AG04450 (cell line): ENCODE data around the gene CXXC5. TPM values are rescaled to one million over a fixed set of nuclear protein-coding genes. Genes with fewer than 3 reads are reported as not detected.
A peak's percentile ranks its signal among the peaks of the same experiment; 100 is the strongest.
"Not testable (repeated sequence)": the region's sequence is repeated elsewhere in the genome, so short reads cannot be mapped to it uniquely, and the experiment has no call there.

Source experiments
- CTCF ChIA-PET: fragments of 300-600, 350-600 bp; formaldehyde crosslinking; extraction: SDS; loops from one replicate; lab custom pipeline; 2022; ENCODE audit warnings: antibody characterized with exemption, inconsistent platforms; lab: Charles Lee
- POLR2A ChIA-PET: fragments of 350-600 bp; formaldehyde crosslinking; extraction: SDS; loops from one replicate; lab custom pipeline; 2021; ENCODE audit warnings: antibody characterized with exemption, inconsistent platforms; lab: Yijun Ruan, JAX
- DNase-seq: peaks from one replicate; pipeline ENCODE4 v3.0.0-alpha.2; 2011; ENCODE audit warnings: low read depth, low spot score
- H3K27ac ChIP-seq: one replicate; pipeline ENCODE4 v1.5.1; 2012; ENCODE audit warnings: low read depth, low read length, control low read depth
- H3K27me3 ChIP-seq: one replicate; pipeline ENCODE4 v1.6.0; 2012; ENCODE audit warnings: low read length; ENCODE audit not compliant: control insufficient read depth, insufficient read depth
- H3K4me3 ChIP-seq: 2 replicates; pipeline ENCODE4 v1.5.1; 2011; ENCODE audit warnings: mild to moderate bottlenecking, low read depth, low read length, control low read depth
- H3K9me3 ChIP-seq: 2 replicates; pipeline ENCODE4 v1.5.1; 2012; ENCODE audit warnings: low read length; ENCODE audit not compliant: control insufficient read depth, insufficient read depth
- polyA plus RNA-seq: library from polyadenylated mRNA; depleted of rRNA; stranded (reverse); fragments of >200 nt; gene quantifications from 2 replicates; pipeline ENCODE4 v1.2.3, GENCODE V29; 2011
- TF ChIP-seq, protein P1 (sequence below): IDR thresholded peaks from 2 replicates; pipeline ENCODE4 v1.5.1; 2011; ENCODE audit warnings: low read depth, low read length, control low read depth, inconsistent platforms

CXXC5 gene
- polyA plus RNA-seq, 1 experiment, result 21.5 TPM

DNA sequence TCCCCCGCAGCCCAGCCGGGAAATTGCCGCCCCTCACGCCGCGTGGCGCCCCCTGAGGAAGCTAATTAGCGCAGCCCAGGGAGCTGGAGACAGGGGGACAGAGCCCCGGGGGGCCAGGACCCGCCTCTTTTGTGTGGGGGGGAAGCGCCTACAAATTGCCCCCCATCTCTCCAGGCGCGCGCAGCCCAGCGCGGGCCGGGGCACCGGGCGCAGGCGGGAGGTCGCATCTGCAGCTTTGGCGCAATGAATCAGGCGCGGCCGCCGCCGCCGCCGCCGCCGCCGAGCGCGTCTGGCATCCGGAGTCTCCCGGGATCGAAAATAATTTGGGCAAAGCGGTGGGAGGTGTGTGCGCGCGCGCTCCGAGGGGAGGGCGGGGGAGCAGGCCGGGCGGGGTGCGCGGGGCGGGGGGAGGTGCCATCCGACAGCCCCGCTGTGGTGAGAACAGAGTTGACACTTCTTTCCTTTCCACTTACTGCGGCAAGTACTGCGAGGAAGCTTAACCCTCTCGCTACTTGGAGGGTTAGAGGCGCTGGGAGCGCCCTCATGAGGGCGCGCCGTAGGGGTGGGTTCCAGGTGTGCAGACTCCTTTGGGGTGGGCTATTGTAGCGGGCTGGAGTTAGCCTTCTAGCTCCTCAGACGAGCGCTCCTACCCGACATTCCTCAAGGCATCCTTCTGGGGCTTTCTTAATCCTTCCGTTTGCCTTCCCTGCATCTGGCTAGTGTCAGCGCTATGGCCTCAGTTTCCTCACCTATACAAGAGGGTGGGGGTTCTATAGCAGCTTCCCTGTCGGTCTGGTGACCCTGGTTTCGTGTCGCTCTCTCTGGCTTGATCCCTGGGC lies 63.1 kb downstream of the CXXC5 start:
- DNase-seq, result no peak
- Histone ChIP-seq H3K27me3 (peaks cover 6% of the 10 kb centered on the region), H3K27ac (no peak overlapping the region), H3K9me3 (peaks cover 8% of the 10 kb centered on the region; the same call in 1 of the 2 replicates), H3K4me3 (peak overlapping the region; percentile 57)
- TF ChIP-seq, protein P1, sequence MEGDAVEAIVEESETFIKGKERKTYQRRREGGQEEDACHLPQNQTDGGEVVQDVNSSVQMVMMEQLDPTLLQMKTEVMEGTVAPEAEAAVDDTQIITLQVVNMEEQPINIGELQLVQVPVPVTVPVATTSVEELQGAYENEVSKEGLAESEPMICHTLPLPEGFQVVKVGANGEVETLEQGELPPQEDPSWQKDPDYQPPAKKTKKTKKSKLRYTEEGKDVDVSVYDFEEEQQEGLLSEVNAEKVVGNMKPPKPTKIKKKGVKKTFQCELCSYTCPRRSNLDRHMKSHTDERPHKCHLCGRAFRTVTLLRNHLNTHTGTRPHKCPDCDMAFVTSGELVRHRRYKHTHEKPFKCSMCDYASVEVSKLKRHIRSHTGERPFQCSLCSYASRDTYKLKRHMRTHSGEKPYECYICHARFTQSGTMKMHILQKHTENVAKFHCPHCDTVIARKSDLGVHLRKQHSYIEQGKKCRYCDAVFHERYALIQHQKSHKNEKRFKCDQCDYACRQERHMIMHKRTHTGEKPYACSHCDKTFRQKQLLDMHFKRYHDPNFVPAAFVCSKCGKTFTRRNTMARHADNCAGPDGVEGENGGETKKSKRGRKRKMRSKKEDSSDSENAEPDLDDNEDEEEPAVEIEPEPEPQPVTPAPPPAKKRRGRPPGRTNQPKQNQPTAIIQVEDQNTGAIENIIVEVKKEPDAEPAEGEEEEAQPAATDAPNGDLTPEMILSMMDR, result peak; percentile 18
- ChIA-PET POLR2A (interaction anchor here (0.6 to 1.4 kb wide), 6 partner anchors 11 to 51 kb away, joined by 3 to 21 read pairs (median 3); no protein-coding TSS in a partner anchor), CTCF (interaction anchor here (0.6 to 1.8 kb wide), 12 partner anchors 19 to 257 kb away, joined by 3 to 8 read pairs (median 4); partner anchors contain the start of gene CXXC5)

DNA sequence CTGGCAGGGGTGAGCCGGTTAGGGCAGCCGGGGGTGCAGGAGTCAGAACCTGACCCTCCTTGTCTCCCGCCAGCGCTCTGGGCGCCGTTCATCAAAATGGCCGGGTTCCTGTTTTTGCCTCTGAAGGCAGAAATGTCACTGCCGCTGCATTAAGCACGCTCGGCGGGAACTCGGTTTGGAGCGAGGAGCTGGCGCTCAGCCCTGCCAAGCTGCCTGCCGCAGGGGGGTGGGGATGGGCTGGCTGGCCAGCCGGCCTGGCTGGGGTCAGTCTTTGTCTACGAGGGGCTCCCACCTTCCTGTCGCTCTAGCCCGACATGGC lies 63.7 kb downstream of the CXXC5 start:
- ChIA-PET CTCF (interaction anchor here (1.0 to 1.8 kb wide), 3 partner anchors 19 to 78 kb away, joined by 3 to 8 read pairs (median 7); no protein-coding TSS in a partner anchor), POLR2A (interaction anchor here (1.3 to 1.4 kb wide), 2 partner anchors 15 to 51 kb away, joined by 3 to 21 read pairs; no protein-coding TSS in a partner anchor)
- H3K27ac ChIP-seq, result no peak overlapping the region
- no peak for DNase-seq
- H3K4me3 ChIP-seq, result no peak overlapping the region; the same call in 1 of the 2 replicates
- H3K27me3 ChIP-seq, result peaks cover 6% of the 10 kb centered on the region
- H3K9me3 ChIP-seq, result peaks cover 8% of the 10 kb centered on the region; the same call in 1 of the 2 replicates
- TF ChIP-seq, protein P1, result no peak

DNA sequence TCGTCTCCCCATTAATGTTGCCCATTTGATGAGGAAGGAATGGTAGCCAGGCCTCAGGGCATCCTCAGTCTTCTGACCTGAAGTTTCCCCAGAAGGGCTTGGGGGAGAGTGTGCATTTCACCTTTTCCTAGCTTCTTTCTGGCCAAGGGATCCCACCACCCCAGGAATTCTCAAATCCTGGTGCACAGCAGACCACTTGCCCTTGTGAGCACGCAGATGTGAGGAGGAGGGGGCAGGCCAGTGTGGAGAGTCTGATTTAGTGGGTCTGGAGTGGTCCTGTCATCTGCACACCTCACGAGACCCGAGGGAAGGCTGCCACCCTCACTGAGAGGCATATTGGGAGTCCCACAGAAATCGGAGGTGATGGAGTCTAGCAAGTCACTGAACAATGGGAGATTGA lies 64.3 kb downstream of the CXXC5 start:
- peaks cover 8% of the 10 kb centered on the region; the same call in 1 of the 2 replicates for H3K9me3 ChIP-seq
- H3K4me3 ChIP-seq, result no peak overlapping the region
- H3K27me3 ChIP-seq, result peaks cover 6% of the 10 kb centered on the region
- DNase-seq, result no peak
- POLR2A ChIA-PET, result no interaction called here
- no peak overlapping the region for H3K27ac ChIP-seq
- TF ChIP-seq, protein P1, result no peak
- CTCF ChIA-PET, result interaction anchor here (1.0 kb wide), 1 partner anchor 18 kb away, joined by 3 read pairs; no protein-coding TSS in a partner anchor

DNA sequence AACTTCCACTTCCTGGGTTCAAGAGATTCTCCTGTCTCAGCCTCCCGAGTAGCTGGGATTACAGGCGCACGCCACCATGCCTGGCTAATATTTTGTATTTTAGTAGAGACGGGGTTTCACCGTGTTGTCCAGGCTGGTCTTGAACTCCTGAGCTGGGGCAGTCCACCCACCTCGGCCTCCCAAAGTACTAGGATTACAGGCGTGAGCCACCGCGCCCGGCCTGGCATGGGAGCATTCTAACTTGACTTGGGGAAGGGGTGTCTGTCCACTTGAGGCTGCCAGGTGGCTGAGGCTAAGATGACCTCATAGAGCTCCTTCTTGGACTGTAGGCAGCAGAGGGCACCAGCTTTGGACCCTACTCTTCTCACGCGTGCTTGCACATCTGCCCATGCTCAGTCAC lies 65.7 kb downstream of the CXXC5 start:
- CTCF ChIA-PET, H3K9me3 ChIP-seq, H3K27ac ChIP-seq, H3K27me3 ChIP-seq, H3K4me3 ChIP-seq, POLR2A ChIA-PET, DNase-seq: not testable (repeated sequence)

DNA sequence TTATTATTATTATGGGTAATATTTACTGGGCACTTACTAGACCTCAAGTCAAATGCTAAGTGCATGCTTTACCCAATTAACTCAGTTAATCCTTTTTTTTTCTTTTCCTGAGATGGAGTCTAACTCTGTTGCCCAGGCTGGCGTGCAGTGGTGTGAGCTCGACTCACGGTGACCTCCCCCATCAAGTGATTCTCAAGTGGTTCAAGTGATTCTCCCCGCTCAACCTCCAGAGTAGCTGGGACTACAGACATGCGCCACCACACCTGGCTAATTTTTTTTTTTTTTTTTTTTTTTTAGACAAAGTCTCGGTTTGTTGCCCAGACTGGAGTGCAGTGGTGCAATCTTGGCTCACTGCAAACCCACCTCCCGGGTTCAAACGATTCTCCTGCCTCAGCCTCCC lies 69.1 kb downstream of the CXXC5 start:
- POLR2A ChIA-PET, result no interaction called here
- DNase-seq, result no peak

DNA sequence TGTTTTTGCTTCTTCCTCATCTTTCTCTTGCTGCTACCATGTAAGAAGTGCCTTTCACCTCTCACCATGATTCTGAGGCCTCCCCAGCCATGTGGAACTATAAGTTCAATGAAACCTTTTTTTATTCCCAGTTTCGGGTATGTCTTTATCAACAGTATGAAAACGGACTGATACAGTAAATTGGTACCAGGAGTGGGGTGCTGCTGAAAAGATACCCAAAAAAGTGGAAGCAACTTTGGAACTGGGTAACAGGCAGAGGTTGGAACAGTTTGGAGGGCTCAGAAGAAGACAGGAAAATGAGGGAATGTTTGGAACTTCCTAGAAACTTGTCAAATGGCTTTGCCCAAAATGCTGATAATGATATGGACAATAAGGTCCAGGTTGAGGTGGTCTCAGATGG lies 70.3 kb downstream of the CXXC5 start:
- CTCF ChIA-PET, POLR2A ChIA-PET: not testable (repeated sequence)

More for the DNA sequence above, 69.1 kb downstream of the CXXC5 start:
- Histone ChIP-seq H3K4me3 (no peak overlapping the region), H3K27ac (no peak overlapping the region), H3K27me3 (no peaks in the 10 kb centered on the region), H3K9me3 (peaks cover 3% of the 10 kb centered on the region)
- TF ChIP-seq, protein P1, result no peak
- CTCF ChIA-PET, result no interaction called here

DNA sequence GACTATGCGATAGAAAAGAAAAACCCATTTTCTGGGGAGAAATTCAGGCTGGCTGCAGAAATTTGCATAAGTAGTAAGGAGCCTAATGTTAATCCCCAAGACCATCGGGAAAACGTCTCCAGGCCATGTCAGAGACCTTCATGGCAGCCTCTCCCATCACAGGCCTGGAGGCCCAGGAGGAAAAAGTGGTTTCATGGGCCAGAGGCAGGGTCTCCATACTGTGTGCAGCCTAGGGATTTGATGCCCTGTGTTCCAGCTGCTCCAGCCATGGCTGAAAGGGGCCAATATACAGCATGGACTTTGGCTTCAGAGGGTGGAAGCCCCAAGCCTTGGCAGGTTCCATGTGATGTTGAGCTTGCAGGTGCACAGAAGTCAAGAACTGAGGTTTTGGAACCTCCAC lies 71.8 kb downstream of the CXXC5 start:
- POLR2A ChIA-PET, result not testable (repeated sequence)

More for the DNA sequence above, 70.3 kb downstream of the CXXC5 start:
- not testable (repeated sequence) for H3K9me3 ChIP-seq, H3K4me3 ChIP-seq, DNase-seq, H3K27me3 ChIP-seq, H3K27ac ChIP-seq

More for the DNA sequence above, 71.8 kb downstream of the CXXC5 start:
- H3K27me3 ChIP-seq, H3K4me3 ChIP-seq, CTCF ChIA-PET, H3K27ac ChIP-seq, DNase-seq, H3K9me3 ChIP-seq: not testable (repeated sequence)
